Measurements from ENCODE around the gene WAS. TPM values are rescaled to one million over a fixed set of nuclear protein-coding genes. Genes with fewer than 3 reads are reported as not detected.
"Not testable (repeated sequence)": the region's sequence is repeated elsewhere in the genome, so short reads cannot be mapped to it uniquely, and the experiment has no call there.

The WAS gene
- total RNA-seq, 1 donor: 0.09 TPM

DNA sequence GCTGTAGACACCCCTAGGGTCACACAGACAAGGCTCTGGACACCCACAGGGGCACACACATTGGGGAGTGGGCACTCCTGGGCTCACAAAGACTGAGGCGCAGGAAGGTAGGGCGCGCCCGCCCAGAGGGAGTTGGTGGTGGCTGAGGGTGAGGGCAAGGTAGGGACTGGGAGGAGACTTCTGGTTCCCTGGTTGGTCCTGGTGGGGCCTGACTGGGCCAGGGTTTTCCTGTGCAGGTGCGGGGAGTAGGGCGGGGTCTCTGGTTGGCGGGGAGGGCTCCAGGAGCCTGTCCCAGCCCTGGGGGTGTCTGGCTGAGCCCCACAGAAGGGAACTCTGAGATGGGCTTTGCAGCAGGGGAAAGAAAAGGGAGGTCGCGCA lies 6.7 kb upstream of the WAS start:
- DNase-seq (ENCODE audit: low read depth): no peak
- H3K4me3 ChIP-seq (ENCODE audit: low read depth, low read length): peak overlapping the region; percentile 75
- TF ChIP-seq, protein P1, sequence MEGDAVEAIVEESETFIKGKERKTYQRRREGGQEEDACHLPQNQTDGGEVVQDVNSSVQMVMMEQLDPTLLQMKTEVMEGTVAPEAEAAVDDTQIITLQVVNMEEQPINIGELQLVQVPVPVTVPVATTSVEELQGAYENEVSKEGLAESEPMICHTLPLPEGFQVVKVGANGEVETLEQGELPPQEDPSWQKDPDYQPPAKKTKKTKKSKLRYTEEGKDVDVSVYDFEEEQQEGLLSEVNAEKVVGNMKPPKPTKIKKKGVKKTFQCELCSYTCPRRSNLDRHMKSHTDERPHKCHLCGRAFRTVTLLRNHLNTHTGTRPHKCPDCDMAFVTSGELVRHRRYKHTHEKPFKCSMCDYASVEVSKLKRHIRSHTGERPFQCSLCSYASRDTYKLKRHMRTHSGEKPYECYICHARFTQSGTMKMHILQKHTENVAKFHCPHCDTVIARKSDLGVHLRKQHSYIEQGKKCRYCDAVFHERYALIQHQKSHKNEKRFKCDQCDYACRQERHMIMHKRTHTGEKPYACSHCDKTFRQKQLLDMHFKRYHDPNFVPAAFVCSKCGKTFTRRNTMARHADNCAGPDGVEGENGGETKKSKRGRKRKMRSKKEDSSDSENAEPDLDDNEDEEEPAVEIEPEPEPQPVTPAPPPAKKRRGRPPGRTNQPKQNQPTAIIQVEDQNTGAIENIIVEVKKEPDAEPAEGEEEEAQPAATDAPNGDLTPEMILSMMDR (IDR thresholded peaks at IDR 0.05; ENCODE audit: insufficient read depth, low read length): no peak

DNA sequence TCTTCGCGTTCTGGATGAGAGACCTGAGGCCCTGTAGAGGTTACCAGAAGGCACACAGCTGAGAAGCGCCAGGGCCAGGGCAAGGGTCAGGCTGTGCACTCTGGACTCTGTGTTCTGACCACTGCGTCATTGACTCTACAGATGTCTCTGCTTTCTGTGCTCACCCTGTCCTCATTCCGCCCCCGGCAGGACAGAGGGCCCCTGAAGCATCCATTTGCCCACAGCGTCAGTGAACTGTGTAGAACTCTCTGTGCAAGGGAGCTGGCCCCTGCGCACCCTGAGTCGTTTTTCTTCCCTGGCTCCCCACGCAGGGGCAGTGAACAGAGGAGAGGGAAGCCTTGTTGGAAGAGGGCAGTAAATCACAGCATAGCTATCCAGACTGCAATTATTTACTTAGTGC lies 6.1 kb upstream of the WAS start:
- TF ChIP-seq, protein P1 (IDR thresholded peaks at IDR 0.05; ENCODE audit: insufficient read depth, low read length): no peak
- no peak for DNase-seq (ENCODE audit: low read depth)
- H3K4me3 ChIP-seq (ENCODE audit: low read depth, low read length): peak overlapping the region; percentile 75

DNA sequence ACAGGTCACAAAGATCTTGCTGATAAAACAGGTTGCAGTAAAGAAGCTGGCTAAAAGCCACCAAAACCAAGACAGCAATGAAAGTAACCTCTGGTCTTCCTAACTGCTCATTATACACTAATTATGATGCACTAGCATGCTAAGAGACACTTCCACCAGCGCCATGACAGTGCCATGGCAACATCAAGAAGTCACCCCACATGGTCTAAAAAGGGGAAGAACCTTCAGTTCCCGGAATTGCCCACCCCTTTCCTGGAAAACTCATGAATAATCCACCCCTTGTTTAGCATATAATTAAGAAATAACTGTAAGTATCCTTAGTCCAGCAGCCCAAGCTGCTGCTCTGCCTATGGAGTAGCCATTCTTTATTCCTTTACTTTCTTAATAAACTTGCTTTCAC lies 3.1 kb upstream of the WAS start:
- not testable (repeated sequence) for H3K4me3 ChIP-seq (ENCODE audit: low read depth, low read length); DNase-seq (ENCODE audit: low read depth)

DNA sequence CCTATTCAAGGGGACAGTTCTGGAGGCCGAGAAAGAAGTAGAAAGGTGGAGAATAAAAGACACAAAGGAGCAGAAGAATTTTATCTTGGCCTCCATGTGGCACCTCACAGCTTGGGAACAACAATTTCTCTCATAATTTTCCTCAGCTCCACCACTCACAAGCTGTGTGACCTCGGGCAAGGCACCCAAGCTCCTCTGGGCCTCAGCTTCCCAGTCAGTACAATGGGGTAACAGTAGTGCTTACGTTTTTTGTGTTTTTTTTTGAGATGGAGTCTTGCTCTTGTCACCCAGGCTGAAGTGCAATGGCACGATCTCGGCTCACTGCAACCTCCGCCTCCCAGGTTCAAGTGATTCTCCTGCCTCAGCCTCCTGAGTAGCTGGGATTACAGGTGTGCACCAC lies 2.7 kb upstream of the WAS start:
- DNase-seq (ENCODE audit: low read depth); H3K4me3 ChIP-seq (ENCODE audit: low read depth, low read length): not testable (repeated sequence)

DNA sequence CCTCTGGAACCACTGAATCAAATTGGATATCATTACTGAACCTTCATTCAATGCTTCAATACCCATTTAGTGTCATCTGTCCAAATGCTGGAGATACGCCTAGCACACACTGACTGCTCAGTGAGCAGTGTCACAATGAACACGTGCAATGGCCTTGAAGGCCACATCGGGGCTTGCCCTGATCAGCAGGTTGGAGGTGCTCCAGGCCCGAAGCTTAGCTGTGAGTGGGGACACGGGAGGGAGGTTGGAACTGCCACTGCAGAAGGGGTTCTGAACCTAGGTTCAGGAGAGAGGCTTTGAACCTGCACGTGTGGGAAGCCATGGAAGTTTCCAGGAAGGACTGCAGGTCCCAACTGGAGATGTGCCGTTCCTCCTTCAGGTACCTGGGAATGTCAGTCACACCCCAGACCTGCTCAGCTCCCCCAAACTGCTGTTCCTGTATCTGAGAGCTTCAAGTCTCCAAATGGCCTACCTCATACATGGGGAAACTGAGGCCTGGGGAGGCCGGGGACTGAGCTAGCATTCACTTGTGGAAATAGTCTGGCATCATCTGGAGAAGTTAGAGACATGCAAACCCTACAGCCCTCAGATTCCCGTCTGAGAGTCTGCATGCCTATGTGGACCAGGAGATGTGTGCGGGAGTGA lies 1.9 kb upstream of the WAS start:
- no peak for DNase-seq (ENCODE audit: low read depth)
- no peak overlapping the region for H3K4me3 ChIP-seq (ENCODE audit: low read depth, low read length)
- TF ChIP-seq, protein P1 (IDR thresholded peaks at IDR 0.05; ENCODE audit: insufficient read depth, low read length): no peak

DNA sequence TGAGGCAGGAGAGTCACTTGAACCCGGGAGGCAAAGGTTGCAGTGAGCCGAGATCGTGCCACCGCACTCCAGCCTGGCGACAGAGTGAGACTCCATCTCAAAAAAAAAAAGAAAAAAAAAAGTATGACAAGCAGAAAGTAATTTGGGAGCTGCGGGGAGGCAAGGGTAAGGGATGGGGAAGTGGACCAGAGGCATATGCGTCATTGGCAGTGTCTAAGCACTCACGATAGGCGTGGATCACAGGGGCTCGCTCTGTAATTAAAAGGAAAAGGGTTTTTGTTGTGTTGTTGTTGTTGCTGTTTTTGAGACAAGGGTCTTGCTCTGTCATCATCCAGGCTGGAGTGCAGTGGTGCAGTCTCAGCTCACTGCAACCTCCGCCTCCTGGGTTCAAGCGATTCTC lies 804 bp upstream of the WAS start:
- not testable (repeated sequence) for DNase-seq (ENCODE audit: low read depth); H3K4me3 ChIP-seq (ENCODE audit: low read depth, low read length)

DNA sequence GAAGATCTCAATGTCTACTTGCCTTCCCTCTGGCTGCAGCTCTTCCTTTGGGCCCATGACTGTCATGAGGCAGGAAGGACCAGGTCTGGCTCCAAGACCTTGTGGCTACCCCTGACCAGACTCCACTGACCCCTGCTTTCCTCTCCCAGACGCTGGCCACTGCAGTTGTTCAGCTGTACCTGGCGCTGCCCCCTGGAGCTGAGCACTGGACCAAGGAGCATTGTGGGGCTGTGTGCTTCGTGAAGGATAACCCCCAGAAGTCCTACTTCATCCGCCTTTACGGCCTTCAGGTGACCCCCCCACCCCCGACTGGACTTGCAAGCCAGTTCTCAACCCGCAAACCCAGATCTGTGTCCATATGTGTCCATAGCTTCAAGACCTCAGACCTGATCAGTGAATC lies 535 bp downstream of the WAS start:
- no peak overlapping the region for H3K4me3 ChIP-seq (ENCODE audit: low read depth, low read length)
- DNase-seq (ENCODE audit: low read depth): no peak
- TF ChIP-seq, protein P1 (IDR thresholded peaks at IDR 0.05; ENCODE audit: insufficient read depth, low read length): no peak

DNA sequence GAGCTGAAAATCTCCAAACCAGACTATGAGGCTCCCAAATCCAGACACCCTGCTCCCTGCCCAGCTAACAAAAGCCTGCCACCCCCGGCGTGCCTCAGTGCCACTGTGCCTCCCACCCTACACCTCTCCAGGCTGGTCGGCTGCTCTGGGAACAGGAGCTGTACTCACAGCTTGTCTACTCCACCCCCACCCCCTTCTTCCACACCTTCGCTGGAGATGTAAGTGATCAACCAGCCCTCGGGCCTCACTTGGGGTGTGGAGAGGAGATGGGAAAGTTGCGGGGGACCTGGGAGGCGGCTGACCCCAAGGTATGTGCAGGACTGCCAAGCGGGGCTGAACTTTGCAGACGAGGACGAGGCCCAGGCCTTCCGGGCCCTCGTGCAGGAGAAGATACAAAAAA lies 1.8 kb downstream of the WAS start:
- no peak for DNase-seq (ENCODE audit: low read depth)
- TF ChIP-seq, protein P1 (IDR thresholded peaks at IDR 0.05; ENCODE audit: insufficient read depth, low read length): no peak
- H3K4me3 ChIP-seq (ENCODE audit: low read depth, low read length): no peak overlapping the region
